ENCODE measurements around the gene TMX3. TPM values are rescaled to one million over a fixed set of nuclear protein-coding genes. Genes with fewer than 3 reads are reported as not detected.

TMX3 gene
- total and polyA plus RNA-seq, 12 donors, result 17.8 to 46.6 (median 30.1) TPM

DNA sequence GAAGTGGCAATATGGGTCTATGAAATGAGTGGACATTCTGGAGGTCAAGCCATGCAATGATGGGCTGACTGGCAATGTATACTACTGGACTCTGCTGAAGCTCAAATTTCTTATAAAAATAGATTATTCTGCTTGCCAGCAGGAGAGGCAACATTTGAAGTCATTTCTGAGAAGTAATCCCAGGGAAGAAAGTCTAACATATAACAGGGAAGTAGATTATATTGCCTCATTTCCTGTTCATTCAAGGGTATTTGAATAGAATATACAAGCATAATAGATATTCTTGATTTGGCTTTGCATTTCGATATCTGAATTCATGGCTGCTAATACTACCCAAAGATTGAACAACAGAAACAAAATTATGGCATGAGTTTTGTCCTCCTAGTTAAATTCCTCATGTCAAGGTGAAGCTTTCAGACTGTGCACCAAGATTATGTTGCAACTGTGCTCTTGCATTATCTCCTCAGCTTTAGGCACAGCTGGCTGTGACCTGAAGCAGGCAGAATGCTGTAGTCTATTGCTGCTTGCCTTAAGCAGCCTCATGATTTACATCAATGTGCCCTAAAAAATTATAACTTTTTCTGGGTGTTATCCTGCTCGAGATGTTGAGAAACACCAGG, 13.3 kb upstream of the TMX3 start:
- no peaks in the 10 kb centered on the region for H3K4me1 ChIP-seq (replicated peaks in 1 of 2)
- DNase-seq, result no peak
- H3K9me3 ChIP-seq (replicated peaks in 1 of 3), result no peaks in the 10 kb centered on the region
- no peak overlapping the region for H3K4me3 ChIP-seq
- WGBS, 4 donors, result 61 to 71% (median 66%) methylated on average over 2 of the region's 2 CpGs
- TF ChIP-seq POLR2A (IDR thresholded peaks at IDR 0.05), result no peak
- TF ChIP-seq, protein P1, sequence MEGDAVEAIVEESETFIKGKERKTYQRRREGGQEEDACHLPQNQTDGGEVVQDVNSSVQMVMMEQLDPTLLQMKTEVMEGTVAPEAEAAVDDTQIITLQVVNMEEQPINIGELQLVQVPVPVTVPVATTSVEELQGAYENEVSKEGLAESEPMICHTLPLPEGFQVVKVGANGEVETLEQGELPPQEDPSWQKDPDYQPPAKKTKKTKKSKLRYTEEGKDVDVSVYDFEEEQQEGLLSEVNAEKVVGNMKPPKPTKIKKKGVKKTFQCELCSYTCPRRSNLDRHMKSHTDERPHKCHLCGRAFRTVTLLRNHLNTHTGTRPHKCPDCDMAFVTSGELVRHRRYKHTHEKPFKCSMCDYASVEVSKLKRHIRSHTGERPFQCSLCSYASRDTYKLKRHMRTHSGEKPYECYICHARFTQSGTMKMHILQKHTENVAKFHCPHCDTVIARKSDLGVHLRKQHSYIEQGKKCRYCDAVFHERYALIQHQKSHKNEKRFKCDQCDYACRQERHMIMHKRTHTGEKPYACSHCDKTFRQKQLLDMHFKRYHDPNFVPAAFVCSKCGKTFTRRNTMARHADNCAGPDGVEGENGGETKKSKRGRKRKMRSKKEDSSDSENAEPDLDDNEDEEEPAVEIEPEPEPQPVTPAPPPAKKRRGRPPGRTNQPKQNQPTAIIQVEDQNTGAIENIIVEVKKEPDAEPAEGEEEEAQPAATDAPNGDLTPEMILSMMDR (IDR thresholded peaks at IDR 0.05), result no peak
- H3K36me3 ChIP-seq (replicated peaks in 1 of 2), result no peaks in the 10 kb centered on the region
- no peak overlapping the region for H3K27ac ChIP-seq
- intact Hi-C loops (cut with DNase I), result no loop called here
- no peaks in the 10 kb centered on the region for H3K27me3 ChIP-seq

DNA sequence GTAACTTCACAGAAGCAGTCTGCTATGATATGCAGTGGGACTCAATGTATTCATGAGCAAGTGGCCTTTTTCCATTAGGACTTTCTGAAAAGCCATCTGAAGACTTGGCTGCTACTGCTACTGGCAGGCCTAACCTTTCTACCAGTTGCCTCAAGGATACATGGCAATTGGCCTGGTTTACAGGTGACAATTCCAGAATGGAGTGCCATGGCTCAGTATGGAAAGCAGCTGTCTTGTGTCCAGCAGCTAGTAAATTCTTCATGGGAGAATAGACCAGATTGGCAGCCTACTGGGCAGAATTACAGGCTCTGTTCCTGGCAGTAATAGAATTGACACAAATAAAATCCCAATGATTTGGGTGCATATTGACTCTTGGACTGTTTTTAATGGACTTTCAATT, 12.6 kb upstream of the TMX3 start:
- intact Hi-C loops (cut with DNase I), result no loop called here
- no peaks in the 10 kb centered on the region for H3K4me1 ChIP-seq (replicated peaks in 1 of 2)
- DNase-seq, result no peak
- no peak for TF ChIP-seq POLR2A (IDR thresholded peaks at IDR 0.05)
- TF ChIP-seq, protein P1 (IDR thresholded peaks at IDR 0.05), result no peak
- H3K4me3 ChIP-seq, result no peak overlapping the region
- no peaks in the 10 kb centered on the region for H3K9me3 ChIP-seq (replicated peaks in 1 of 3)
- H3K36me3 ChIP-seq (replicated peaks in 1 of 2), result no peaks in the 10 kb centered on the region
- H3K27ac ChIP-seq, result no peak overlapping the region
- H3K27me3 ChIP-seq, result no peaks in the 10 kb centered on the region

DNA sequence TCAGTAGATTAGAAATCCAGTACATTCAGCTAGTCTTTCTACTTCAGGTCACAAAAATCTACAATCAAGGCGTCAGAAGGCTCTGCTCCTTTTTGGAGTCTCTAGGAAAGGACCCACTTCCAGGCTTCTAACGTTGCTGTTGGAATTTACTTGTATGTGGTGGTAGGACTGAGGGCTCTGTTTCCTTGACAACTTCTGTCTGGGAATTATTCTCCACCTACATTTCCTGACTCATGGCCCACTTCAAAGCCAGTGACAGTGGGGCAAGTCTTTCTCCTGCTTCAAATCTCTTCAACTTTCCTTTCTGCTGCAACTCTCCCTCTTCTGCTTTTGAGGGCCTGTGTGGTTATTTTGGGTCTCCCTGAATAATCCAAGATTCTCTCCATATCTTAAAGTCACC, 10.4 kb upstream of the TMX3 start:
- Histone ChIP-seq H3K27me3 (no peaks in the 10 kb centered on the region), H3K4me1 (replicated peaks in 1 of 2) (no peaks in the 10 kb centered on the region), H3K9me3 (replicated peaks in 1 of 3) (no peaks in the 10 kb centered on the region), H3K36me3 (replicated peaks in 1 of 2) (no peaks in the 10 kb centered on the region), H3K27ac (no peak overlapping the region), H3K4me3 (no peak overlapping the region)
- DNase-seq, result no peak
- 73 to 81% (median 79%) methylated on average over 2 of the region's 2 CpGs for WGBS, 4 donors
- intact Hi-C loops (cut with DNase I), result no loop called here
- TF ChIP-seq, protein P1 (IDR thresholded peaks at IDR 0.05), result no peak
- no peak for TF ChIP-seq POLR2A (IDR thresholded peaks at IDR 0.05)

DNA sequence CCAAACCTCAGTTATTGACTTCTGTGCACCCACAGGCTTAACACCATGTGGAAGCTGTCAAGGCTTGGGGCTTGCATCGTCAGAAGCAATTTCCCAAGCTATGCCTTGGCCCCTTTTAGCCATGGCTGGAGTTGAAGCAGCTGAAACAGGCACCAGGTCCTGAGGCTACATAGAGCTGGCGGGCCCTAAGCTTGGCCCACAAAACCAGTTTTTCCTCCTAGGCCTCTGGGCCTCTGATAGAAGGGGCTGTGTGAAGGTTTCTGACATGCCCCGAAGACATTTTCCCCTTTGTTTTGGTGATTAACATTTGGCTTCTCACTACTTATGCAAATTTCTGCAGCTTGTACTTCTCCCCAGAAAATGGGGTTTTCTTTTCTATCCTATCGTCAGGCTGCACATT, 9.1 kb upstream of the TMX3 start:
- no peaks in the 10 kb centered on the region for H3K9me3 ChIP-seq (replicated peaks in 1 of 3)
- no peaks in the 10 kb centered on the region for H3K36me3 ChIP-seq (replicated peaks in 1 of 2)
- H3K27ac ChIP-seq, result no peak overlapping the region
- no peak overlapping the region for H3K4me3 ChIP-seq
- WGBS, 4 donors, result 78 to 87% (median 84%) methylated on average over 4 of the region's 4 CpGs
- no peaks in the 10 kb centered on the region for H3K4me1 ChIP-seq (replicated peaks in 1 of 2)
- no peak for TF ChIP-seq POLR2A (IDR thresholded peaks at IDR 0.05)
- TF ChIP-seq, protein P1 (IDR thresholded peaks at IDR 0.05), result no peak
- H3K27me3 ChIP-seq, result no peaks in the 10 kb centered on the region
- DNase-seq, result no peak
- intact Hi-C loops (cut with DNase I), result no loop called here
